Measurements from ENCODE around the gene GALNT17. TPM values are rescaled to one million over a fixed set of nuclear protein-coding genes. Genes with fewer than 3 reads are reported as not detected.
"Not testable (repeated sequence)": the region's sequence is repeated elsewhere in the genome, so short reads cannot be mapped to it uniquely, and the experiment has no call there.

Gene GALNT17
- total RNA-seq, 1 experiment from 2014 or later, result not detected

DNA sequence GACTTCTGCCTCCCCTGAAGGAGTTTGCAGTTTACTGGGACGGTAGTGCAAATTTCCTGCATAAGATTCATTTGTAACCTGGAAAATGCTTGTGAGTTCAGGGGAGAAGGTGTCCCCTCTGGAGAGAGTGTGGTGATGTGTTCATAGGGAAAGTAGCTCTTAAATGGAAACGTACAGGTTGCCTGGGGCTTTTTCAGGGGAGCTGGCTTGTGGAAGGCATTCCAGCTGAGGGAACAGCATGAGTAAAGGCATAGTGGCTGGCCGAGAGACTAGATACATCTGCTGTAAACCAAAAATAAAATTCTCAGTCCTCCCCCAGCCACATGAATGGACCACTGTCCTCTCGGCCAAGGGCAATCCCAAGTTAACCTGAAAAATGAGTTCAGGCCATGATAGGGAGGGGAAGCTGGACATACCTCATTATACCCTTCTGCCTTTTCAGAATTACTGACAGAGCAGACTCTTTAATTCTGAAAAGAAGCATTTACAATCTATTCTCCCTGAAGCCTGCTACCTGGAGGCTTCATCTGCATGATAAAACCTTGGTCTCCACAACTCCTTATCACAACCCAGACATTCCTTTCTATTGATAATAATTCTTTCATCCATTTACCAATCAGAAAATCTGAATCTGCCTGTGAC lies 123.7 kb downstream of the GALNT17 start:
- no peak for TF ChIP-seq POLR2AphosphoS5 (IDR thresholded peaks at IDR 0.05; ENCODE audit: low read depth, low read length)
- TF ChIP-seq TCF7L2 (IDR thresholded peaks at IDR 0.05; ENCODE audit: low read depth, low read length), result no peak
- TF ChIP-seq, protein P1, sequence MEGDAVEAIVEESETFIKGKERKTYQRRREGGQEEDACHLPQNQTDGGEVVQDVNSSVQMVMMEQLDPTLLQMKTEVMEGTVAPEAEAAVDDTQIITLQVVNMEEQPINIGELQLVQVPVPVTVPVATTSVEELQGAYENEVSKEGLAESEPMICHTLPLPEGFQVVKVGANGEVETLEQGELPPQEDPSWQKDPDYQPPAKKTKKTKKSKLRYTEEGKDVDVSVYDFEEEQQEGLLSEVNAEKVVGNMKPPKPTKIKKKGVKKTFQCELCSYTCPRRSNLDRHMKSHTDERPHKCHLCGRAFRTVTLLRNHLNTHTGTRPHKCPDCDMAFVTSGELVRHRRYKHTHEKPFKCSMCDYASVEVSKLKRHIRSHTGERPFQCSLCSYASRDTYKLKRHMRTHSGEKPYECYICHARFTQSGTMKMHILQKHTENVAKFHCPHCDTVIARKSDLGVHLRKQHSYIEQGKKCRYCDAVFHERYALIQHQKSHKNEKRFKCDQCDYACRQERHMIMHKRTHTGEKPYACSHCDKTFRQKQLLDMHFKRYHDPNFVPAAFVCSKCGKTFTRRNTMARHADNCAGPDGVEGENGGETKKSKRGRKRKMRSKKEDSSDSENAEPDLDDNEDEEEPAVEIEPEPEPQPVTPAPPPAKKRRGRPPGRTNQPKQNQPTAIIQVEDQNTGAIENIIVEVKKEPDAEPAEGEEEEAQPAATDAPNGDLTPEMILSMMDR (IDR thresholded peaks at IDR 0.05), result no peak
- no peak for TF ChIP-seq SIN3A (IDR thresholded peaks at IDR 0.05; ENCODE audit: borderline replicate concordance, insufficient read depth, low read depth, low read length)
- no peak for TF ChIP-seq REST (IDR thresholded peaks at IDR 0.05; ENCODE audit: insufficient read depth in 1 of 2, low read depth in 2 of 2, low read length in 1 of 2)
- Histone ChIP-seq H3K27ac (ENCODE audit: low read length) (no peak overlapping the region), H3K4me3 (ENCODE audit: low read depth in 2 of 2, low read length in 2 of 2) (no peak overlapping the region), H3K9me3 (ENCODE audit: control insufficient read depth, insufficient read depth, low read depth, low read length) (no peaks in the 10 kb centered on the region), H3K36me3 (ENCODE audit: control insufficient read depth, insufficient read depth, low read length) (no peaks in the 10 kb centered on the region), H3K27me3 (ENCODE audit: control insufficient read depth, insufficient read depth, low read length) (no peaks in the 10 kb centered on the region), H3K4me1 (ENCODE audit: control insufficient read depth, insufficient read depth, low read length) (no peaks in the 10 kb centered on the region)
- DNase-seq (ENCODE audit: low read depth, low spot score) (no peak), ATAC-seq (no peak)
- ChIA-PET CTCF (no interaction called here), POLR2A (no interaction called here)
- BruUV-seq (replicated peaks), result no TSS peak
- in situ Hi-C loops (cut with HindIII; ENCODE audit: low pct_unique_long_range_greater_than_20kb, low sequenced_read_pairs), result no loop called here
- intact Hi-C loops (cut with micrococcal nuclease; ENCODE audit: unreplicated experiment), result no loop called here

DNA sequence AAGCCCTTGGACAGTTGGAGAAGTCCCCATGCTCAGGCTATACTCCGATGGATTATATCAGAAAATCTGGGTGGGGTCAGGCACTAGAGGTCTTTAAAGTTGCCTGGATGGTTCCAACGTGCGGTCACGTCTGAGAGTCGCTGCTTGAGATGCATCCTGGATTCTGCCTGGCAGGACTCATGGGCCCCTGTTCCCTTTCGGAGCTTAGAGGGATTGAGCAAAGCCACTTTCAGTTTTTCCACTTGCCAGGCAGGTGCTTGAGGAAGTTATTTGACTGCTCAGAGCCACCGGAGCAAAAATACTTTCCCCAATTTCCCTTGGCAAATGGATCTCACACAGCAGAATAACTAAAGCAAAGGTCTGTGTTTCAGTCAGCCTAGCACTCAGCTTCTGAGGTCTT lies 129.1 kb downstream of the GALNT17 start:
- Histone ChIP-seq H3K36me3 (ENCODE audit: control insufficient read depth, insufficient read depth, low read length) (no peaks in the 10 kb centered on the region), H3K4me3 (ENCODE audit: low read depth in 2 of 2, low read length in 2 of 2) (no peak overlapping the region), H3K27ac (ENCODE audit: low read length) (no peak overlapping the region), H3K27me3 (ENCODE audit: control insufficient read depth, insufficient read depth, low read length) (no peaks in the 10 kb centered on the region), H3K9me3 (ENCODE audit: control insufficient read depth, insufficient read depth, low read depth, low read length) (no peaks in the 10 kb centered on the region), H3K4me1 (ENCODE audit: control insufficient read depth, insufficient read depth, low read length) (no peaks in the 10 kb centered on the region)
- in situ Hi-C loops (cut with HindIII; ENCODE audit: low pct_unique_long_range_greater_than_20kb, low sequenced_read_pairs), result no loop called here
- POLR2A ChIA-PET, result no interaction called here
- no TSS peak for BruUV-seq (replicated peaks)
- DNase-seq (ENCODE audit: low read depth, low spot score) (no peak), ATAC-seq (no peak)
- CTCF ChIA-PET, result no interaction called here
- intact Hi-C loops (cut with micrococcal nuclease; ENCODE audit: unreplicated experiment), result no loop called here
- TF ChIP-seq REST (IDR thresholded peaks at IDR 0.05; ENCODE audit: insufficient read depth in 1 of 2, low read depth in 2 of 2, low read length in 1 of 2) (no peak), POLR2AphosphoS5 (IDR thresholded peaks at IDR 0.05; ENCODE audit: low read depth, low read length) (no peak), TCF7L2 (IDR thresholded peaks at IDR 0.05; ENCODE audit: low read depth, low read length) (no peak), SIN3A (IDR thresholded peaks at IDR 0.05; ENCODE audit: borderline replicate concordance, insufficient read depth, low read depth, low read length) (no peak)
- TF ChIP-seq, protein P1 (IDR thresholded peaks at IDR 0.05), result no peak

DNA sequence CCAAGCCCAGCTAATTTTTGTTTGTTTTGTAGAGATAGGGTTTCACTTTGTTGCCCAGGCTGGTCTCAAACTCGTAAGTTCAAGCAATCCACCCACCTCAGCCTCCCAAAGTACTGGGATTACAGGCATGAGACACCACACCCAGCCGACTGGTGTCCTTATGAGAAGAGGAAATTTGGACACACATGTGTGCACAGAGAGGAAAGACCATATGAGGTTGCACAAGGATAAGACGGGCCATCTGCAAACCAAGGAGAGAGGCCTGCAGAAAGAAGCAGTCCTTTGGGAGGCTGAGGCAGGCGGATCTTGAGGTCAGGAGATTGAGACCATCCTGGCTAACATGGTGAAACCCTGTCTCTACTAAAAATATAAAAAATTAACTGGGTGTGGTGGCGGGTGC lies 130.9 kb downstream of the GALNT17 start:
- H3K36me3 ChIP-seq (ENCODE audit: control insufficient read depth, insufficient read depth, low read length); DNase-seq (ENCODE audit: low read depth, low spot score); H3K4me1 ChIP-seq (ENCODE audit: control insufficient read depth, insufficient read depth, low read length); intact Hi-C loops (cut with micrococcal nuclease; ENCODE audit: unreplicated experiment); POLR2A ChIA-PET; H3K27ac ChIP-seq (ENCODE audit: low read length); H3K4me3 ChIP-seq (ENCODE audit: low read depth in 2 of 2, low read length in 2 of 2); H3K27me3 ChIP-seq (ENCODE audit: control insufficient read depth, insufficient read depth, low read length); CTCF ChIA-PET; BruUV-seq (replicated peaks); H3K9me3 ChIP-seq (ENCODE audit: control insufficient read depth, insufficient read depth, low read depth, low read length); ATAC-seq; in situ Hi-C loops (cut with HindIII; ENCODE audit: low pct_unique_long_range_greater_than_20kb, low sequenced_read_pairs): not testable (repeated sequence)
